ENCODE results near the gene AFM. TPM values are rescaled to one million over a fixed set of nuclear protein-coding genes. Genes with fewer than 3 reads are reported as not detected.

Gene AFM
- total RNA-seq, 1 experiment from 2014 or later = not detected

Other genes starting within 250 kb of the AFM start
- 54.0 and 54.6 TPM in 2 replicates for gene ANKRD17, start 222.9 kb upstream of the AFM start, total RNA-seq (2022)
- gene ALB, start 77.5 kb upstream of the AFM start, total RNA-seq (2022) = not detected in 2 replicates
- gene AFP, start 45.5 kb upstream of the AFM start, total RNA-seq (2022) = 0.24 TPM in 1 of 2 replicates, not detected in the other
- gene RASSF6, start 138.7 kb downstream of the AFM start, total RNA-seq (2022) = 12.5 and 12.8 TPM in 2 replicates